Stimulated activated CD8-positive, alpha-beta memory T cell treated with anti-CD3 and anti-CD28 coated beads, Interleukin-12 subunit alpha, Interleukin-12 subunit beta, amount 100 ng/mL, for 4 hours (primary cell): ENCODE data around the gene MYO5C.

Experiments used
- DNase-seq: peaks from one replicate; pipeline ENCODE4 v3.0.0-alpha.2; 2020; ENCODE audit warnings: low read depth

The MYO5C gene

GRCh38 chr15:52164631-52165265, 130.9 kb downstream of the MYO5C start:
- no peak for DNase-seq

DNA sequence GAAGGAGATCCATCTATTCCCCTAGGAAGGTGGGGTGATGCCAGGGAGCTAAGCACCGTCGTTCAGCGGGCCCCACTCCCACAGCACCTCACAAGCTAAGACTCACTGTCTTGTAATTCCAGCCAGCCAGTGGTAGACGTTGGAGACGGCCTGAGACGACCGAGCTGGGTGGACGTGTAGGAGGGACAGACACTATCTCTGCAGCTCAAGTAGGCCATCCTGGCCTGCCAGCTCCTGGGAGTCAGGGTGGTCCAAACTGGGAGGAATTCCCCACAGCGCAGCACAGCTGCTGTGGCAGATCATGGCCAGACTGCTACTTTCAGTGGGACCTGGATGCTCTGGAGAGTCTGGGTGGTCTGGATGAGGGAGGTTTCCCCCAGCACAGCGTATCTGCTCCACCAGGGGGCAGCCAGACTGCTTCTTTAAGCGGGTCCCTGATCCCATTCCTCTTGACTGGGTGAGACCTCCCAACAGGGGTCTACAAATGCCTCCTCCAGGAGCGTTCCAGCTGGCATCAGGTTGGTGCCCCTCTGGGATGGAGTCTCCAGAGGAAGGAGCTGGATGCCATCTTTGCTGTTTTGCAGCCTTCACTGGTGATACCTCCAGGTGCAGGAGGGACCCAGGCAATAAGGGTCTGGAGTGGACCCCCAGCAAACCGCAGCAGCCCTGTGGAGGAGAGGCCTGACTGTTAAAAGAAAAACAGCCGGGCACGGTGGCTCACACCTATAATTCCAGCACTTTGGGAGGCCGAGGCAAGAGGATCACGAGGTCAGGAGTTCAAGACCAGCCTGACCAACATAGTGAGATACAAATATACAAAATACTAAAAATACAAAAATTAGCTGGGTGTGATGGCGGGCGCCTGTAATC, 132.0 kb downstream of the MYO5C start:
- DNase-seq = no peak

- DNase-seq = no peak
Measured at GRCh38 chr15:52162876-52163275, 132.7 kb downstream of the MYO5C start.

- DNase-seq = no peak
Measured at GRCh38 chr15:52162260-52162659, 133.3 kb downstream of the MYO5C start.

- no peak for DNase-seq
Measured at GRCh38 chr15:52161406-52161966, 134.1 kb downstream of the MYO5C start.

DNA sequence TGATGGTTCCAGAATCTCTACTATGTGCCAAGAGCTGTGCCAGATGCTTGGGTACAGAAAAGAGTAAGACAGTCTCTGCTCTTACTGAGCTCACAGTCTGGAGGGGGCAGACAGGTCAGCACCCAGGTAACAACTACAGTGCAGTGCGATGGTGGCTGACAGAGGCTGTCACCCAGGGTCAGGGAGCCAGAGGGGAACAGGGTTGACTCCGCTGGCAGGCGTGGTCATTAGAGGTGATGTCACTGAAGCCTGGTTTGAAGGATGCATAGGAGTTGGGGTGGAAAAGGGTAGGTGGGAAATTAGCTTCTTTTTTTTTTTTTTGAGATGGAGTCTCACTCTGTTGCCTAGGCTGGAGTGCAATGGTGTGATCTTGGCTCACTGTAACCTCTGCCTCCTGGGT, 136.0 kb downstream of the MYO5C start:
- no peak for DNase-seq

GRCh38 chr15:52158084-52158765, 137.4 kb downstream of the MYO5C start:
- no peak for DNase-seq

GRCh38 chr15:52155878-52156277, 139.7 kb downstream of the MYO5C start:
- no peak for DNase-seq

GRCh38 chr15:52154896-52155865, 140.4 kb downstream of the MYO5C start:
- no peak for DNase-seq

- no peak for DNase-seq
Measured at GRCh38 chr15:52153900-52154895, 141.4 kb downstream of the MYO5C start.

- no peak for DNase-seq
Measured at GRCh38 chr15:52151353-52151752, 144.3 kb downstream of the MYO5C start.

- no peak for DNase-seq
Measured at GRCh38 chr15:52150871-52151270, 144.7 kb downstream of the MYO5C start.

- no peak for DNase-seq
Measured at GRCh38 chr15:52150043-52150825, 145.4 kb downstream of the MYO5C start.

DNA sequence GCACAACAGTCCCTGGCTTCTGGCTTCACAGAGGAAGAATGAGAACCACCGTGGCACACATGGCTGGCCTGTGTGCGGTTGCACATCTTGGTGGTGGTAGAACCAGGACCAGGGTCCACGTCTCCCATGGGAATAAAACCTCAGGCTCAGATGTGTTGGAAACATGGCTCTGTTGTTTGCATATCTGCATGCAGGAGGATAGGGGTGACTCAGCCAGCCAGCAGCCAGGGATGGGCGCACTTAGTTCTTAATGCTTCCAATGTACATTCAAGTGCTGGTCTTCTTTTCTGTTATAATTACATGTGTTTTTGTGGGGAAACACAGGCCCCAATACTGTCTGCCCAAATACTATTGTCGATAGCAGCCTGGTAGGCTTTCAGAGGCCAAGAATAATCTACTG, 147.2 kb downstream of the MYO5C start:
- no peak for DNase-seq

GRCh38 chr15:52146776-52147175, 148.8 kb downstream of the MYO5C start:
- no peak for DNase-seq

DNA sequence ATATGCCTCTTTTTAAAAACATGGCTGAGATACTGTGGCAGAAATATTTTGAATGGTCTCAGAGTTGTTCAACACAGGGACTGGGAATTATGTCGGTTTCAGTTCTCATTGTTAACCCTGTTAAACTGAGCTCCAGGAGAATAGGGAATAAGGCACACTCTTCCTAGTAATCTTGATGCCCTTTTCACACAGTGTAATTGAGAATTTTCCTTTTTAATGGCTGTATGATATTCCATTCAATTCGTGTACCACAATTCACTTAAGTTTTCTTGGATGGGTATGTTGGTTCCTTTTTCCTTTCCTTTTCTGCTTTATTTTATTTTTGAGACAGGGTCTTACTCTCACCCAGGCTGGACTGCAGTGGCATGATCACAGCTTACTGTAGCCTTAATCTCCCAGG, 149.3 kb downstream of the MYO5C start:
- DNase-seq = no peak

DNA sequence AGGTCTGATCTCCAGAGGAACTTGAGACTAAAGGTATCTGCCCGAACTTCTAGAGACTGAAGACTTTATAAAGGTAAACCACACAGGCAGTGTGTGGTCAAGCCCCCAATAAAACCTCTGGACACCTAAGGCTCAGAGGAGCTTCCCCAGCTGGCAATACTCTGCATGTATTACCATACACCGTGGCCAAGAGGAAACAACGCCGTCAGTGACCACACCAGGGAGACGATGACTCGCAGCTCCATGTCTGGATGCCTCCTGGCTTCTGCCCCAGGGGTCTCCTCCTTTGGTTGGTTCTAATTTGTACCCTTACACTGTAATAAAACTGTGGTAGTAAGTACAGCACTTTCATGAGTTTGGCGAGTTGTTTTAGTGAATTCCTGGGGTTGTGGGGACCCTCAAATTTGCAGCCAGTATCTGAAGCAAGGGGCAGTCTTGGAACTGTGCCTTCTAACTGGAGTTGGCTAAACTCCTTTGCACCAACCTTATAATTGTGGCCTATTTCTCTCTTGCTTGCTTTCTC, 150.9 kb downstream of the MYO5C start:
- no peak for DNase-seq

GRCh38 chr15:52143873-52144272, 151.7 kb downstream of the MYO5C start:
- no peak for DNase-seq
